HCT116 (cell line): ENCODE data around the gene CAB39. TPM values are rescaled to one million over a fixed set of nuclear protein-coding genes. Genes with fewer than 3 reads are reported as not detected.
A peak's percentile ranks its signal among the peaks of the same experiment; 100 is the strongest.

Source experiments
- ATAC-seq: fragments of 200-7000 bp; cut with Tn5 transposase; 2 replicates; pipeline ENCODE4 v1.9.1; 2020; ENCODE audit warnings: mild to moderate bottlenecking, moderate library complexity
- BruUV-seq: library from RNA; stranded (reverse); fragments of 400-500 nt; replicated peaks from 2 replicates; lab custom pipeline; 2021; lab: Mats Ljungman, UMichigan
- CTCF ChIA-PET: fragments of 300-600 bp; sonication (Branson Sonifier 250); formaldehyde crosslinking; loops from one replicate; lab custom pipeline; 2021; ENCODE audit warnings: antibody characterized with exemption; lab: Charles Lee
- POLR2A ChIA-PET: fragments of 300-600, 350-600 bp; sonication (Branson Sonifier 250); formaldehyde crosslinking; loops from one replicate; lab custom pipeline; 2021; ENCODE audit warnings: antibody characterized with exemption; lab: Charles Lee
- RAD21 ChIA-PET, 2 experiments: fragments of 300-600 bp; sonication (Branson Sonifier 250); formaldehyde crosslinking; loops; one replicate each; lab custom pipeline; 2023; ENCODE audit warnings: low total read pairs in 2 of 2; ENCODE audit not compliant: uncharacterized antibody in 2 of 2, unreplicated experiment in 2 of 2, low non-redundant PET in 1 of 2; lab: Charles Lee
- DNase-seq: peaks from one replicate; pipeline ENCODE4 v3.0.0-alpha.2; 2010; ENCODE audit warnings: low read depth, low spot score
- H2AFZ ChIP-seq: fragments of 200-600 bp; shearing (Covaris generic), sonication (generic); 2 replicates; pipeline ENCODE4 v1.6.1; 2017; ENCODE audit warnings: low read depth, mixed run types, mixed read lengths, antibody characterized with exemption, low read length; ENCODE audit not compliant: poor library complexity, severe bottlenecking
- H3K27ac ChIP-seq: 2 replicates; pipeline ENCODE4 v1.5.1; 2012; ENCODE audit warnings: low read depth, low read length
- H3K27me3 ChIP-seq: fragments of 200-600 bp; sonication (generic); 2 replicates; pipeline ENCODE4 v1.6.1; 2016; ENCODE audit warnings: mixed run types, low read length, mixed read lengths; ENCODE audit not compliant: insufficient read depth
- H3K36me3 ChIP-seq, 2 experiments: fragments of 200-500 bp in 1 of 2; fragments of 200-600 bp in 1 of 2; sonication (Bioruptor generic) in 1 of 2; sonication (generic) in 1 of 2; 2 replicates each; pipeline versions ENCODE4 v1.5.1 to v1.6.1; 2014 to 2016; ENCODE audit warnings: low read length in 2 of 2, inconsistent platforms in 1 of 2, mixed read lengths in 1 of 2, mixed run types in 1 of 2; ENCODE audit not compliant: insufficient read depth in 2 of 2, control insufficient read depth in 1 of 2
- H3K4me1 ChIP-seq, 2 experiments: fragments of 200-600 bp in 1 of 2; sonication (generic) in 1 of 2; 2 replicates each; pipeline versions ENCODE4 v1.5.1 to v1.6.1; 2012 to 2017; ENCODE audit warnings: low read length in 2 of 2, inconsistent platforms in 1 of 2, mild to moderate bottlenecking in 1 of 2, mixed read lengths in 1 of 2, mixed run types in 1 of 2, moderate library complexity in 1 of 2; ENCODE audit not compliant: insufficient read depth in 2 of 2, control insufficient read depth in 1 of 2
- H3K4me2 ChIP-seq: fragments of 200-600 bp; sonication (generic); 2 replicates; pipeline ENCODE4 v1.6.1; 2017; ENCODE audit warnings: mixed run types, low read length, mixed read lengths
- H3K4me3 ChIP-seq, 2 experiments: fragments of 200-600 bp in 1 of 2; sonication (generic) in 1 of 2; replicated peaks in 1 of 2; 2 replicates each; pipeline ENCODE4 v1.5.1; 2011 to 2016; ENCODE audit warnings: low read length in 2 of 2, control low read depth in 1 of 2, low read depth in 1 of 2, mild to moderate bottlenecking in 1 of 2, mixed read lengths in 1 of 2, mixed run types in 1 of 2
- H3K79me2 ChIP-seq: fragments of 200-600 bp; sonication (generic); 2 replicates; pipeline ENCODE4 v1.6.1; 2017; ENCODE audit warnings: mild to moderate bottlenecking, mixed run types, low read length, moderate library complexity, mixed read lengths; ENCODE audit not compliant: insufficient read depth
- H3K9ac ChIP-seq: fragments of 200-600 bp; sonication (generic); 2 replicates; pipeline ENCODE4 v1.6.1; 2016; ENCODE audit warnings: low read length, mixed read lengths
- H3K9me2 ChIP-seq: fragments of 200-600 bp; sonication (generic), shearing (Covaris generic); 2 replicates; pipeline ENCODE4 v1.6.1; 2017; ENCODE audit warnings: mixed run types, mild to moderate bottlenecking, moderate library complexity; ENCODE audit not compliant: insufficient read depth
- H3K9me3 ChIP-seq, 2 experiments: fragments of 200-500 bp in 1 of 2; fragments of 200-600 bp in 1 of 2; sonication (Bioruptor generic) in 1 of 2; sonication (generic) in 1 of 2; 2 replicates each; pipeline ENCODE4 v1.6.1; 2014 to 2017; ENCODE audit warnings: low read length in 2 of 2, mixed read lengths in 2 of 2, inconsistent platforms in 1 of 2, low read depth in 1 of 2, mild to moderate bottlenecking in 1 of 2, mixed run types in 1 of 2, moderate library complexity in 1 of 2; ENCODE audit not compliant: control insufficient read depth in 1 of 2, insufficient read depth in 1 of 2
- H4K20me1 ChIP-seq: fragments of 200-600 bp; sonication (generic), shearing (Covaris generic); 2 replicates; pipeline ENCODE4 v1.6.1; 2017; ENCODE audit warnings: mixed run types, mild to moderate bottlenecking, moderate library complexity; ENCODE audit not compliant: insufficient read depth
- ATF3 ChIP-seq: IDR thresholded peaks from 2 replicates; pipeline ENCODE4 v1.6.1; 2012
- CBX3 ChIP-seq: IDR thresholded peaks from 2 replicates; pipeline ENCODE4 v1.6.1; 2012; ENCODE audit warnings: low read depth
- CEBPB ChIP-seq: IDR thresholded peaks from 2 replicates; pipeline ENCODE4 v1.6.1; 2012; ENCODE audit warnings: low read depth
- CTCF ChIP-seq, 3 experiments: fragments of 200-600 bp in 1 of 3; sonication (generic) in 1 of 3; IDR thresholded peaks in 2 of 3; conservative IDR thresholded peaks in 1 of 3; 2 replicates each; pipeline ENCODE4 v1.5.1; 2012 to 2017; ENCODE audit warnings: low read depth in 2 of 3, low read length in 2 of 3, antibody characterized with exemption in 1 of 3, borderline replicate concordance in 1 of 3, control low read depth in 1 of 3, mild to moderate bottlenecking in 1 of 3, mixed read lengths in 1 of 3, mixed run types in 1 of 3, moderate library complexity in 1 of 3; ENCODE audit not compliant: insufficient read depth in 1 of 3
- EGR1 ChIP-seq: IDR thresholded peaks from 2 replicates; pipeline ENCODE4 v1.6.1; 2012; ENCODE audit warnings: low read depth
- EZH2 ChIP-seq: fragments of 200-600 bp; sonication (generic); IDR thresholded peaks from 2 replicates; pipeline ENCODE4 v1.6.1; 2017; ENCODE audit warnings: antibody characterized with exemption, mixed run types
- EZH2phosphoT487 ChIP-seq: fragments of 200-600 bp; IDR thresholded peaks from 2 replicates; pipeline ENCODE4 v1.6.1; 2018; ENCODE audit warnings: antibody characterized with exemption, borderline replicate concordance
- JUND ChIP-seq: IDR thresholded peaks from 2 replicates; pipeline ENCODE4 v1.6.1; 2012
- POLR2AphosphoS5 ChIP-seq: IDR thresholded peaks from 2 replicates; pipeline ENCODE4 v1.6.1; 2011; ENCODE audit warnings: mild to moderate bottlenecking, low read depth, low read length, moderate library complexity
- REST ChIP-seq: IDR thresholded peaks from 2 replicates; pipeline ENCODE4 v1.6.1; 2012; ENCODE audit warnings: low read depth
- SRF ChIP-seq: IDR thresholded peaks from 2 replicates; pipeline ENCODE4 v1.6.1; 2012; ENCODE audit warnings: low read depth
- TCF7L2 ChIP-seq: IDR thresholded peaks from 2 replicates; pipeline ENCODE4 v1.7.0; 2011; ENCODE audit warnings: borderline replicate concordance, inconsistent platforms; ENCODE audit not compliant: insufficient read depth, insufficient read length; ENCODE audit errors: extremely low read depth
- ZBTB33 ChIP-seq: IDR thresholded peaks from 2 replicates; pipeline ENCODE4 v1.6.1; 2011; ENCODE audit warnings: mild to moderate bottlenecking, low read length, moderate library complexity; ENCODE audit not compliant: insufficient replicate concordance; ENCODE audit errors: extremely low read depth
- ZFX ChIP-seq: fragments of 450-650 bp; IDR thresholded peaks from 2 replicates; pipeline ENCODE4 v1.6.1; 2017
- ZNF274 ChIP-seq: fragments of 200-500 bp; sonication (Bioruptor generic); IDR thresholded peaks from 2 replicates; pipeline ENCODE4 v1.6.1; 2014; ENCODE audit warnings: mild to moderate bottlenecking, low read depth, low read length, inconsistent platforms
- intact Hi-C: fragments of 100-400 bp; cut with micrococcal nuclease; formaldehyde crosslinking; loops from 2 replicates; pipeline ENCODE4 v1.10.0; 2022
- total RNA-seq: library from RNA; stranded (reverse); gene quantifications from one replicate; pipeline ENCODE4 v1.2.1, GENCODE V29; 2021; ENCODE audit not compliant: unreplicated experiment

The CAB39 gene
- total RNA-seq, 1 experiment from 2014 or later = 63.6 TPM

GRCh38 chr2:230684270-230685168 is 28.1 kb upstream of the CAB39 start (continued):
- no peak; the same call in 1 of the 2 replicates for TF ChIP-seq CEBPB
- TF ChIP-seq TCF7L2 = peak; percentile 31
- TF ChIP-seq EGR1 = peak; percentile 29; the same call in 1 of the 2 replicates
- no peak for TF ChIP-seq ZNF274
- peak; percentile 42; the same call in 1 of the 2 replicates for TF ChIP-seq SRF

- no peaks in the 10 kb centered on the region for H3K27me3 ChIP-seq
- no peaks in the 10 kb centered on the region for H3K9me2 ChIP-seq
- H3K27ac ChIP-seq = peak overlapping the region; percentile 46; the same call in 1 of the 2 replicates
- peak overlapping the region; percentile 39 for H3K9ac ChIP-seq
- DNase-seq (no peak), ATAC-seq (peak; percentile 22)
- no peaks in the 10 kb centered on the region for H4K20me1 ChIP-seq
- no peaks in the 10 kb centered on the region for H3K36me3 ChIP-seq
- peak overlapping the region; percentile 50 for H3K4me2 ChIP-seq
- no peaks in the 10 kb centered on the region for H3K79me2 ChIP-seq
- ChIA-PET CTCF (interaction anchor here (0.8 to 1.8 kb wide), 2 partner anchors 113 to 139 kb away, joined by 3 to 7 read pairs; no protein-coding TSS in a partner anchor), RAD21 (no interaction called here), POLR2A (interaction anchor here (1.0 to 1.7 kb wide), 2 partner anchors 9 to 95 kb away, joined by 3 to 5 read pairs; no protein-coding TSS in a partner anchor)
- H3K4me3 ChIP-seq = no peak overlapping the region
- BruUV-seq = no TSS peak
- intact Hi-C loops = loop anchor here (10.0 kb wide), 1 partner anchor 110 kb away; no protein-coding TSS in a partner anchor
- no peaks in the 10 kb centered on the region for H3K9me3 ChIP-seq
- H3K4me1 ChIP-seq = peaks cover 48 to 63% of the 10 kb centered on the region in 2 experiments
- H2AFZ ChIP-seq = peak overlapping the region; percentile 41
- TF ChIP-seq ZBTB33 = no peak
- TF ChIP-seq POLR2AphosphoS5 = no peak
- no peak for TF ChIP-seq CBX3
- TF ChIP-seq CTCF (IDR thresholded peaks at IDR 0.05 in 2 of 3, conservative IDR thresholded peaks at IDR 0.05 in 1 of 3; ENCODE audit: borderline replicate concordance in 1 of 3, insufficient read depth in 1 of 3, low read depth in 2 of 3, low read length in 2 of 3) = no peak
- TF ChIP-seq REST = no peak
- no peak for TF ChIP-seq ZFX
- TF ChIP-seq EZH2phosphoT487 = no peak
- no peak for TF ChIP-seq SRF
- no peak for TF ChIP-seq ATF3
- TF ChIP-seq JUND = no peak
- TF ChIP-seq ZNF274 = no peak
- TF ChIP-seq EZH2 = no peak
- TF ChIP-seq TCF7L2 = no peak
Observed at GRCh38 chr2:230685178-230685577, 27.5 kb upstream of the CAB39 start.
